Measurements from ENCODE around the gene NAA60. TPM values are rescaled to one million over a fixed set of nuclear protein-coding genes. Genes with fewer than 3 reads are reported as not detected.
"Not testable (repeated sequence)": the region's sequence is repeated elsewhere in the genome, so short reads cannot be mapped to it uniquely, and the experiment has no call there.

Gene NAA60
- total RNA-seq, 2 donors from 2014 or later = 34.8 to 44.5 TPM

DNA sequence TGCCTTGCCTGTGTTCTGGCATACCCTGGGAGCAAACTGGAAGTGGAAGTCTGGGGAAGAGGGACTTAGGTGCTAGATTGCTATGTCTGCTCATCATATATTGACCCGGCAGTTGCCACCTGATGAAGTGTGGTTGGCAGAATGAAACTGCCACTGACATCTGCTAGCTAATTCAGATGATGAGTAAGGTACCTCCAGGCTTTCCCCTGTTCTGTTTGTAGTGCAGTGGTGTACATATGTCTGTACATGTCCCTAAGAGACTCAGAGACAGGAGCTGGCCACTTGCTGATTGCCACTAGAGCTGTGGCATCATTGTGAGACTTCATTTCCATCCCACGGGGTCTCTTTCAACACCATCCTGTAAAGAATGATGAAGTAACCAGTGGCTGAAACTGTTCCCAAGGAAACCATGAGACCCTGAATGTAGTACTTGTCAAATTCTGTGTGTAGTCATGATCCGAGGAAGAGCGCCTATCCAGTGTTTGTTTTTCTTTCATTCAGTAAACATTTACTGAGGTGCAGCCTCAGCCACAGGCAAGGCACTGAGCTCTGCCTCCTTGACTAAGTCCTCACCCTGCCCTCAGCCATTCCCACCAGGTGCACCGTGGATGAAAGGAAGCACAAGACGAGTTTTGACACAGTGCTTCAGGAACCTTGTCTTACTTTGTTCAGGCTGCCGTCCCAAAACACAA, 70.6 kb downstream of the NAA60 start:
- no peaks in the 10 kb centered on the region for H3K9me3 ChIP-seq (ENCODE audit: control insufficient read depth, low read length, poor library complexity, severe bottlenecking)
- no peak for ATAC-seq
- peaks cover 12% of the 10 kb centered on the region for H3K36me3 Mint-ChIP-seq (ENCODE audit: low read depth)
- no peak overlapping the region for H3K4me3 Mint-ChIP-seq
- no peaks in the 10 kb centered on the region for H3K27me3 Mint-ChIP-seq
- no peak for DNase-seq
- peak overlapping the region; percentile 14 for H3K27ac Mint-ChIP-seq
- peaks cover 26% of the 10 kb centered on the region for H3K4me1 Mint-ChIP-seq

DNA sequence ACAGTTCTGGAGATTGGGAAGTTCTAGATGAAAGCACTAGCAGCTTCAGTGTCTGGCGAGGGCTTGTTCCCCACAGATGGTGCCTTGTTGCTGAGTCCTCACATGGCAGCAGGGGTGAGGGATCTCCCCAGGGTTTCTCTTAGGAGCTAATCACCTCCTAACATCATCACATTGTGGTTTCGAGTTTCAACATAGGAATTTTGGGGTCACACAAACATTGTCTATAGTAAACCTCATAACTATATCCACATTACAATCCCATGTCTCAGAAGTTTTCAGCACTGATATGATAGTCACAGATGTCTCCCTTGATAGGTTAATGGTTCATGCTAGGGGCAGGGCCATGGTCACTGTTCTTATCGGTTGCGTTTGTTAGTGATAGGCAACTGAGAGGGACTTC, 71.1 kb downstream of the NAA60 start:
- Mint-ChIP-seq H3K36me3 (ENCODE audit: low read depth) (peaks cover 15% of the 10 kb centered on the region), H3K4me3 (no peak overlapping the region)

DNA sequence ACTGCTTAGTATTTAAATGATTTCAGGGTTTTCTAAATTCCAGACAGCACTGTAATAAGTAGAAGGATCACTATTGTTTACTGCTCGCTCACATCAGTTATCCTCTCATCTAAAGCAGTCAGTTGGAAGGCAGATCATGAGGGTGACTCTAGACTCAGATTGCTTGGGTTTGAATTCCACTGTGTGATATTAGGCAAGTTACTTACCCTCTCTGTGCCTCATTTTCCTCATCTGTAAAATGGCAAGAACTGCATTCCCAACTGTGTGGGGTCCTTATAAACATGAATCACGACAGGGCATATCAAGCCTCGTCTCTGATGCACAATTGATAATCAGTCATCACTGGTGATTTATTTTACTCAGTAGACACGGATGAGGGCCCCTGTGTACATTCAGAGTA, 72.4 kb downstream of the NAA60 start:
- Mint-ChIP-seq H3K27me3 (no peaks in the 10 kb centered on the region), H3K4me3 (no peak overlapping the region), H3K4me1 (peaks cover 12% of the 10 kb centered on the region), H3K36me3 (ENCODE audit: low read depth) (peaks cover 17% of the 10 kb centered on the region), H3K27ac (no peak overlapping the region)
- ATAC-seq (no peak), DNase-seq (no peak)
- H3K9me3 ChIP-seq (ENCODE audit: control insufficient read depth, low read length, poor library complexity, severe bottlenecking) = no peaks in the 10 kb centered on the region

More for the DNA sequence above, 71.1 kb downstream of the NAA60 start:
- DNase-seq (no peak), ATAC-seq (no peak)
- H3K27ac Mint-ChIP-seq = no peak overlapping the region
- no peaks in the 10 kb centered on the region for H3K9me3 ChIP-seq (ENCODE audit: control insufficient read depth, low read length, poor library complexity, severe bottlenecking)
- no peaks in the 10 kb centered on the region for H3K27me3 Mint-ChIP-seq
- peaks cover 22% of the 10 kb centered on the region for H3K4me1 Mint-ChIP-seq

DNA sequence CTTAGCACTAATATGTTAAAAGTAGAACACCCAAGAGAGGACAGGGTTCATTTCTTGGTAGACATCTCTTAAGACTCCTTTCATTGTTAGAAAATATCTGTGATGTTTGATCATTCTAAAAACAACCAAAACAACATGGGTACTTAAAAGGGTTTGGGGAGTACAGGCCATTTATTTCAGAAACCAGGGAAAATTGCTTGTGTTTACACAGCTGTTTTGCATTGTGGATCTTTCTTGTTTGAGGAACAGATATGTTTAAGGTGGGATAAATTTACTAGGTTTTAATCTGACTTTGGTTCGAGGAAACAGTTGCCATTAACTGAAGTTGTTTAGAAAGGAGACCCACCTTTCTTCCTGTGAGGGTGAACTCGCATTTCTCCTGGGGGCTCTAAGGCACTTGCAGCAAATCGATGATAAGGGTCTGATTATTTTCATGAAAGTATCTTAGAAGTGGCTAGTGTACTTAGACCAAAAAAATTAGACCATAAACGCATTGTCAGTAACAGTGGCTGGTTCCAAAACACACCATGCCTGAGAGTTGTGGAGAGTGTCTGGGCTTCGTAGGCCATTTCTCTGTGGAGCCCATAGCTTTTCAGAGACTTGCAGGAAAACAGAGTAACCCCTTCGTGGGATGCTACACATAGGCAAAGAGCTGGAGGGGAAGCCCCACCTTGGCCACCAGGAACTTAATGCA, 75.0 kb downstream of the NAA60 start:
- no peak for ATAC-seq
- Mint-ChIP-seq H3K4me1 (peaks cover 6% of the 10 kb centered on the region), H3K27me3 (no peaks in the 10 kb centered on the region), H3K4me3 (no peak overlapping the region), H3K36me3 (ENCODE audit: low read depth) (peaks cover 13% of the 10 kb centered on the region), H3K27ac (no peak overlapping the region)
- DNase-seq = no peak
- no peaks in the 10 kb centered on the region for H3K9me3 ChIP-seq (ENCODE audit: control insufficient read depth, low read length, poor library complexity, severe bottlenecking)

DNA sequence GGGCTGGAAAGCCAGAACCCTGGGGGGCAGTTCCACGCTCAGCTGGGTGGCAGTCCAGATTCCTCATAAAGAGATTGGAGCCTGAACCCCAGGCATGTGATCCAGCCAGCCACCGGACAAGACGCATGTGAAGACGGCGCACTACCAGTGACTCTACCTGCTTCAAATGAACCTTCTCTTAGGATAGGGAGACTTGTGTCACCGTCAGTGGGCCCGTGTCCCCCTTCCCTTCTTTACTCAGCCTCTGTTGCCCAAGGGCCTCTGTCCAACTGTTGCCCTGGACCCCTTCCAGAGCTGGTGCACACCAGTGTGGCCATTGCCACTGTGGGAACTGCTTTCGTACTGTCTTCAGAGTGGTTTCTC, 75.5 kb downstream of the NAA60 start:
- H3K4me1 Mint-ChIP-seq = peaks cover 6% of the 10 kb centered on the region
- DNase-seq (no peak), ATAC-seq (no peak)
- H3K4me3 Mint-ChIP-seq = no peak overlapping the region
- H3K27ac Mint-ChIP-seq = no peak overlapping the region
- no peaks in the 10 kb centered on the region for H3K27me3 Mint-ChIP-seq
- H3K36me3 Mint-ChIP-seq (ENCODE audit: low read depth) = peaks cover 13% of the 10 kb centered on the region
- no peaks in the 10 kb centered on the region for H3K9me3 ChIP-seq (ENCODE audit: control insufficient read depth, low read length, poor library complexity, severe bottlenecking)

DNA sequence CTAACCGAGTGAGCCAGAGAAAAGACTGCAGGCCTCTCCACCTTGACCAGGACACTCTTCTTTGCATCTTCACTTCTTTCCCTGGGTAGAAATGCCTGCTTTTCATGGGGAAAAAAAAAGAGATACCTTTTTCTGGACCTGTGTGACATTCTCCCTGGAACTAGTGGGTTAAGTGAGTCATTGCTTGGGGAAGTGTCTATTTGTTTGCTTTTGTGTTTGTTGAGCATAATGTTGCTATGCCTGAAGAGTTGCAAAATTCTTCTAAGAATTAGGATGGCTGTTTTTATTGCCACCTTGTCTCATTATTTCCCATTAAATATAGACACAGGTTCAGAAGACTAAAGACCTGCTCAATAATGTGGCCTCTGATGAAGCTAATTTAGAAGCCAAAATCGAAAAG, 76.1 kb downstream of the NAA60 start:
- peaks cover 6% of the 10 kb centered on the region for H3K4me1 Mint-ChIP-seq
- H3K36me3 Mint-ChIP-seq (ENCODE audit: low read depth) = peaks cover 13% of the 10 kb centered on the region

DNA sequence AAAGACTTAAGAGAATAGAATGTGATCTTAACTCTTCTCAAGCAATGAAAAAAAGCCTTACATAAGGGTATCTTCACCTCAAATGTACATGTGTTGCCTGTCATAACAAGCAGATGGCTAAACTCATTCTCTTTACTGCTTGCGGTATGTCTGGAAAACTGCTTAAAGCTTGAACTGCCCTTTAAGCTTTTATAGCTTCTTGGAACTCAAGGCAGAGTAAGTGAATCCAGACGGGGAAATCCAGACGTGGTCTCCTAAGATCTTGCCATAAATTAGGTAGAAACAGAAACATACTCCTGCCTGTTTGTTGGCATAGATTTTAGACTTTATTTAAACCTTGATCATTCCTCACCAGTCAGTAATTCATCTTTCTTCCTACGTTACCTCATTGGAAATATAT, 76.9 kb downstream of the NAA60 start:
- no peak overlapping the region for H3K4me3 Mint-ChIP-seq
- no peaks in the 10 kb centered on the region for H3K27me3 Mint-ChIP-seq
- H3K4me1 Mint-ChIP-seq = peaks cover 6% of the 10 kb centered on the region
- H3K27ac Mint-ChIP-seq = no peak overlapping the region
- ATAC-seq (no peak), DNase-seq (no peak)
- H3K9me3 ChIP-seq (ENCODE audit: control insufficient read depth, low read length, poor library complexity, severe bottlenecking) = no peaks in the 10 kb centered on the region
- H3K36me3 Mint-ChIP-seq (ENCODE audit: low read depth) = peaks cover 13% of the 10 kb centered on the region

More for the DNA sequence above, 76.1 kb downstream of the NAA60 start:
- DNase-seq (no peak), ATAC-seq (no peak)
- H3K27ac Mint-ChIP-seq = no peak overlapping the region
- H3K9me3 ChIP-seq (ENCODE audit: control insufficient read depth, low read length, poor library complexity, severe bottlenecking) = no peaks in the 10 kb centered on the region
- H3K27me3 Mint-ChIP-seq = no peaks in the 10 kb centered on the region
- H3K4me3 Mint-ChIP-seq = no peak overlapping the region

DNA sequence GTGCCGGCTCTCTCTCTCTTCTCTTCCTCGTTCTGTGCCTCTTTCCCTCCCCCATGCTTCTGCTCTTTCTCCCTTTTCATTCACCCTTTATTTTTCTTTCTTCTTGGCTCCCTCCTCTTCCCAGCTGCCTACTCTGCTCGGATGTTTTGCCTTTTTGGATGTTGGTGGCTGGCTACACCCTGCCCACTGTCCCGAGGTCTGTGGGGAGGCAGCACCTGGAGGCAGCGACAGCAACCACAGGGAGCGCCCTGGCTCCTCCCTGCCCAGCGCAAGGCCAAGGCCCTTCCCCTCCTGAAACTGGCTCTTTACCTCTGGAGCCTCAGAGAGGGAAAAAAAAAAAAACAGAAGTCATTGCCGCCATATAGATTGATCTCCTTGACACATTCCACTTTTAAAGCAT, 77.4 kb downstream of the NAA60 start:
- peaks cover 6% of the 10 kb centered on the region for H3K4me1 Mint-ChIP-seq
- ATAC-seq (no peak), DNase-seq (no peak)
- no peak overlapping the region for H3K4me3 Mint-ChIP-seq
- H3K9me3 ChIP-seq (ENCODE audit: control insufficient read depth, low read length, poor library complexity, severe bottlenecking) = no peaks in the 10 kb centered on the region
- no peaks in the 10 kb centered on the region for H3K27me3 Mint-ChIP-seq
- peaks cover 13% of the 10 kb centered on the region for H3K36me3 Mint-ChIP-seq (ENCODE audit: low read depth)
- no peak overlapping the region for H3K27ac Mint-ChIP-seq

DNA sequence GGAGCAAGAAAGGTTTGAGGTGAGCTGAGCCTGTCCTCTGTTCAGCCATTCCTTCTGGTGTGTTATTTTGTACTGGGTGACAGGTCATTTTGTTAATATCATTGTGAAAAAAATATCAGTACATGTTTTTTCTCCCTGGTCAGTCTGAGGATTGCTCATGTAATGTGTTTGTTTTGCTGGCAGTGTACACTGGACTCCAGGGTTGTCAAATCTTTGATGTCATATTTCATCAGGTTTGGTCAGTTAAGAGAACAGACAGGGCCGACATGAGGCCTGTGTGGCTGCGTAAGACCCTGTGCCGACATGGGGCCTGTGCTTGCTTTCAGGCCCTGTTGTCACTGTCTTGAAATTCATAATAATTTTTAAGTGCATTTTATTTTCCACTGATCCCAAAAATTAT, 79.8 kb downstream of the NAA60 start:
- DNase-seq (no peak), ATAC-seq (no peak)
- no peaks in the 10 kb centered on the region for H3K27me3 Mint-ChIP-seq
- no peaks in the 10 kb centered on the region for H3K9me3 ChIP-seq (ENCODE audit: control insufficient read depth, low read length, poor library complexity, severe bottlenecking)
- no peak overlapping the region for H3K27ac Mint-ChIP-seq
- peaks cover 12% of the 10 kb centered on the region for H3K36me3 Mint-ChIP-seq (ENCODE audit: low read depth)
- H3K4me3 Mint-ChIP-seq = no peak overlapping the region
- H3K4me1 Mint-ChIP-seq = peaks cover 15% of the 10 kb centered on the region

DNA sequence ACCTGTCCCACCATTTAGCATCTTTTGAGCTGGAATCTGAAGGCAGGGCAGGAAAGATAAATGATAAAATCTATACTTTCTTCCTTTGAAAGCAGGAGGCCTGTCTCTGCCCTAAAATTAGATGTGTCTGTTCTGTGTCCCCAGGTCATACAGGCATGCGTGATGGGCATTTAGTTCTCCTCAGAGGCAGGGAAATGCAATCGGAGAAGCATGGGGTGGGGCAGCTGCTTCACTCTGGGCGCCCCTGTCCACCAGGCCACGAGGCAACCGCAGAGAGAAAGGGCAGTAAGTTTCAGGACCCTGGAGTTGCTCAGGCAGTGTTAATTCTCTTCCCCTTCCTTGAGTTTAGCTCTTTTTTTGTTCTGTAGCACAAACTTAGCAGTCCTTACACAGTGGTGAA, 82.5 kb downstream of the NAA60 start:
- ATAC-seq (no peak), DNase-seq (no peak)
- Mint-ChIP-seq H3K4me1 (peaks cover 16% of the 10 kb centered on the region), H3K27ac (peak overlapping the region; percentile 63), H3K27me3 (no peaks in the 10 kb centered on the region), H3K4me3 (no peak overlapping the region), H3K36me3 (ENCODE audit: low read depth) (peaks cover 5% of the 10 kb centered on the region)
- H3K9me3 ChIP-seq (ENCODE audit: control insufficient read depth, low read length, poor library complexity, severe bottlenecking) = no peaks in the 10 kb centered on the region

DNA sequence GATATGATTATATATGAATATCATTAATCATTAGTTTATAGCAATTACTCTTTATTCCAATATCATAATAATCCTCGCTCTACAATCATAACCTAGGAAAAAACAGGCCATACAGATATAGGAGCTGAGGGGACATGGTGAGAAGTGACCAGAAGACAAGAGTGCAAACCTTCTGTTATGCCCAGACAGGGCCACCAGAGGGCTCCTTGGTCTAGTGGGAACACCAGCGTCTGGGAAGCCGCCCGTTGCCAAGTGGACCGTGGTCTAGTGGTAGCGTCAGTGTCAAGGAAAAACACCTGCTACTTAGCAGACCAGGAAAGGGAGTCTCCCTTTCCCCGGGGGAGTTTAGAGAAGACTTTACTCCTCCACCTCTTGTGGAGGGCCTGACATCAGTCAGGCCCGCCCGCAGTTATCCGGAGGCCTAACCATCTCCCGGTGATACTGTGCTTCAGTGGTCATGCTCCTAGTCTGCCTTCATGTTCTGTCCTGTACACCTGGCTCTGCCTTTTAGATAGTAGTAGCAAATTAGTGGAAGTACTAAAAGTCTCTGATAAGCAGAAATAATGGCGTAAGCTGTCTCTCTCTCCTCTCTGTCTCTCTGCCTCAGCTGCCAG, 83.8 kb downstream of the NAA60 start:
- not testable (repeated sequence) for ATAC-seq; H3K36me3 Mint-ChIP-seq (ENCODE audit: low read depth)

DNA sequence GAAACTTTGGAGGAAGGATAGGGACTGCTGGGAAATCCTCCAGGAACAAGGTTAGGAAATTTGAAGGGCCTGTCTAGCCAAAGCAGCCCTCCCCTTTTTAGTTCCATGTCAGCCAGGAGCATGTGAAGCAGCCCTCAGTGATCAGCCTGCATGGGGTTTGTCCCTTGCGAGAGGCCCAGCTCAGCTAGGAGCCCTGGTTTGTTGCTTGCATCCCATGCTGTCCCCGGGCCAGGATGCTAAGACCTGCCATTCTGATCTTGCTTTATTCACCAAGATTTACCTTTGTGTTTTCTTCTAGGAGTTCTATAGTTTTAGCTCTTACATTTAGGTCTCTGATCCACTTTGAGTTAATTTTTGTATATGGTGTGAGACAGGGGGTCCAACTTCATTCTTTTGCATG, 84.9 kb downstream of the NAA60 start:
- Mint-ChIP-seq H3K4me1 (peaks cover 19% of the 10 kb centered on the region), H3K36me3 (ENCODE audit: low read depth) (peaks cover 5% of the 10 kb centered on the region), H3K4me3 (no peak overlapping the region), H3K27me3 (no peaks in the 10 kb centered on the region), H3K27ac (peak overlapping the region; percentile 87)
- DNase-seq (no peak), ATAC-seq (no peak)
- no peaks in the 10 kb centered on the region for H3K9me3 ChIP-seq (ENCODE audit: control insufficient read depth, low read length, poor library complexity, severe bottlenecking)

More for the DNA sequence above, 83.8 kb downstream of the NAA60 start:
- H3K27me3 Mint-ChIP-seq; H3K9me3 ChIP-seq (ENCODE audit: control insufficient read depth, low read length, poor library complexity, severe bottlenecking); H3K27ac Mint-ChIP-seq; H3K4me3 Mint-ChIP-seq: not testable (repeated sequence)
- H3K4me1 Mint-ChIP-seq = peaks cover 19% of the 10 kb centered on the region
- peak in 1 of 3 donors; percentile 36 for DNase-seq

DNA sequence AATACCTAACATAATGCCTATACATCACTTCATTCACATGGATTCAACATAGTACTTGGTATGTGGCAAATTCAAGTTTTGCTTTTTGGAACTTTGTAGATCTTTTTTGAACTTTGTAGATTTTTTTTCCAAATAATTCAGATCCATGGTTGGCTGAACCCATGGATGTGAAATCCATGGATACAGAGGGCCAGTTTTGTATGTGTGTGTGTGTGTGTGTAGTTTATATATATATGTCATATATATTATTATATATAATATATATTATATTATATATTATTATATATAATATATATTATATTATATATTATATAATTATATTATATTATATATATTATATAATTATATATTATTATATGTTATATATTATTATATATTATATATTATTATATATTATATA, 85.7 kb downstream of the NAA60 start:
- H3K27ac Mint-ChIP-seq = no peak overlapping the region

More for the DNA sequence above, 85.7 kb downstream of the NAA60 start:
- H3K4me3 Mint-ChIP-seq = no peak overlapping the region
- H3K4me1 Mint-ChIP-seq = peaks cover 23% of the 10 kb centered on the region
- H3K36me3 Mint-ChIP-seq (ENCODE audit: low read depth) = peaks cover 5% of the 10 kb centered on the region
- no peak for ATAC-seq
- no peaks in the 10 kb centered on the region for H3K9me3 ChIP-seq (ENCODE audit: control insufficient read depth, low read length, poor library complexity, severe bottlenecking)
- no peaks in the 10 kb centered on the region for H3K27me3 Mint-ChIP-seq
- DNase-seq = no peak

Measured in T-helper 17 cell (primary cell).